ENCODE data around the gene PXMP4. TPM values are rescaled to one million over a fixed set of nuclear protein-coding genes. Genes with fewer than 3 reads are reported as not detected.

Gene PXMP4
- total and polyA plus RNA-seq, 9 of the 15 experiments (the other 6 are each of a cell fraction or from before 2014, with no cell fraction given) = 4.8 to 29.1 (median 6.8) TPM

- Histone ChIP-seq H4K20me1 (replicated peaks; ENCODE audit: control insufficient read depth, insufficient read depth, low read length) (no peaks in the 10 kb centered on the region), H3K9me1 (ENCODE audit: control insufficient read depth, insufficient read depth, low read length) (no peaks in the 10 kb centered on the region), H3K27me3 (ENCODE audit: control insufficient read depth in 2 of 2, insufficient read depth in 2 of 2, low read length in 2 of 2) (no peaks in the 10 kb centered on the region), H2AFZ (ENCODE audit: low read depth, low read length) (no peak overlapping the region), H3K4me2 (ENCODE audit: insufficient read depth, low read length) (no peak overlapping the region), H3K36me3 (ENCODE audit: control insufficient read depth, insufficient read depth, low read length) (no peaks in the 10 kb centered on the region), H3K9ac (ENCODE audit: insufficient read depth in 1 of 2, low read depth in 2 of 2, low read length in 2 of 2) (no peak overlapping the region; a peak in 1 of 4 replicates), H3K9me3 (replicated peaks; ENCODE audit: control insufficient read depth, insufficient read depth, low read depth, low read length) (peaks cover 2% of the 10 kb centered on the region; the same call in 1 of the 2 replicates), H3K79me2 (ENCODE audit: control insufficient read depth, insufficient read depth, low read length) (no peaks in the 10 kb centered on the region), H3K27ac (ENCODE audit: extremely low read depth, low read depth, low read length) (no peak overlapping the region), H3K4me1 (replicated peaks in 1 of 2; ENCODE audit: control insufficient read depth in 2 of 2, insufficient read depth in 2 of 2, low read length in 2 of 2) (peaks cover 0 to 6% of the 10 kb centered on the region in 2 experiments; a peak in 2 of 5 replicates), H3K4me3 (no peak overlapping the region)
- 72% methylated on average over 7 of the region's 7 CpGs for WGBS (ENCODE audit: insufficient coverage, low coverage, missing lambda C conversion rate)
- FAIRE-seq = no peak
- ChIA-PET CTCF (ENCODE audit: low intra/inter-chr PET ratio) (no interaction called here), POLR2A (interaction anchor here (0.6 kb wide), 1 partner anchor 133 kb away, joined by 3 read pairs; no protein-coding TSS in a partner anchor)
- ATAC-seq = no peak
- no peak for DNase-seq (ENCODE audit: extremely low read depth in 1 of 4, low spot score in 3 of 4)
- in situ Hi-C loops (cut with MboI) (no loop called here), intact Hi-C loops (cut with micrococcal nuclease) (no loop called here)
- BruUV-seq (replicated peaks) = no TSS peak
- no peak for TF ChIP-seq ZNF639 (CRISPR knock-in tag; conservative IDR thresholded peaks at IDR 0.05 in 1 of 2, IDR thresholded peaks at IDR 0.05 in 1 of 2)
- no peak for TF ChIP-seq HNRNPL (IDR thresholded peaks at IDR 0.05; ENCODE audit: low read depth, low read length)
- TF ChIP-seq PRMT5 (CRISPR knock-in tag; IDR thresholded peaks at IDR 0.05) = no peak
- no peak for TF ChIP-seq HDAC6 (IDR thresholded peaks at IDR 0.05; ENCODE audit: low read depth, low read length)
- TF ChIP-seq, protein P1, sequence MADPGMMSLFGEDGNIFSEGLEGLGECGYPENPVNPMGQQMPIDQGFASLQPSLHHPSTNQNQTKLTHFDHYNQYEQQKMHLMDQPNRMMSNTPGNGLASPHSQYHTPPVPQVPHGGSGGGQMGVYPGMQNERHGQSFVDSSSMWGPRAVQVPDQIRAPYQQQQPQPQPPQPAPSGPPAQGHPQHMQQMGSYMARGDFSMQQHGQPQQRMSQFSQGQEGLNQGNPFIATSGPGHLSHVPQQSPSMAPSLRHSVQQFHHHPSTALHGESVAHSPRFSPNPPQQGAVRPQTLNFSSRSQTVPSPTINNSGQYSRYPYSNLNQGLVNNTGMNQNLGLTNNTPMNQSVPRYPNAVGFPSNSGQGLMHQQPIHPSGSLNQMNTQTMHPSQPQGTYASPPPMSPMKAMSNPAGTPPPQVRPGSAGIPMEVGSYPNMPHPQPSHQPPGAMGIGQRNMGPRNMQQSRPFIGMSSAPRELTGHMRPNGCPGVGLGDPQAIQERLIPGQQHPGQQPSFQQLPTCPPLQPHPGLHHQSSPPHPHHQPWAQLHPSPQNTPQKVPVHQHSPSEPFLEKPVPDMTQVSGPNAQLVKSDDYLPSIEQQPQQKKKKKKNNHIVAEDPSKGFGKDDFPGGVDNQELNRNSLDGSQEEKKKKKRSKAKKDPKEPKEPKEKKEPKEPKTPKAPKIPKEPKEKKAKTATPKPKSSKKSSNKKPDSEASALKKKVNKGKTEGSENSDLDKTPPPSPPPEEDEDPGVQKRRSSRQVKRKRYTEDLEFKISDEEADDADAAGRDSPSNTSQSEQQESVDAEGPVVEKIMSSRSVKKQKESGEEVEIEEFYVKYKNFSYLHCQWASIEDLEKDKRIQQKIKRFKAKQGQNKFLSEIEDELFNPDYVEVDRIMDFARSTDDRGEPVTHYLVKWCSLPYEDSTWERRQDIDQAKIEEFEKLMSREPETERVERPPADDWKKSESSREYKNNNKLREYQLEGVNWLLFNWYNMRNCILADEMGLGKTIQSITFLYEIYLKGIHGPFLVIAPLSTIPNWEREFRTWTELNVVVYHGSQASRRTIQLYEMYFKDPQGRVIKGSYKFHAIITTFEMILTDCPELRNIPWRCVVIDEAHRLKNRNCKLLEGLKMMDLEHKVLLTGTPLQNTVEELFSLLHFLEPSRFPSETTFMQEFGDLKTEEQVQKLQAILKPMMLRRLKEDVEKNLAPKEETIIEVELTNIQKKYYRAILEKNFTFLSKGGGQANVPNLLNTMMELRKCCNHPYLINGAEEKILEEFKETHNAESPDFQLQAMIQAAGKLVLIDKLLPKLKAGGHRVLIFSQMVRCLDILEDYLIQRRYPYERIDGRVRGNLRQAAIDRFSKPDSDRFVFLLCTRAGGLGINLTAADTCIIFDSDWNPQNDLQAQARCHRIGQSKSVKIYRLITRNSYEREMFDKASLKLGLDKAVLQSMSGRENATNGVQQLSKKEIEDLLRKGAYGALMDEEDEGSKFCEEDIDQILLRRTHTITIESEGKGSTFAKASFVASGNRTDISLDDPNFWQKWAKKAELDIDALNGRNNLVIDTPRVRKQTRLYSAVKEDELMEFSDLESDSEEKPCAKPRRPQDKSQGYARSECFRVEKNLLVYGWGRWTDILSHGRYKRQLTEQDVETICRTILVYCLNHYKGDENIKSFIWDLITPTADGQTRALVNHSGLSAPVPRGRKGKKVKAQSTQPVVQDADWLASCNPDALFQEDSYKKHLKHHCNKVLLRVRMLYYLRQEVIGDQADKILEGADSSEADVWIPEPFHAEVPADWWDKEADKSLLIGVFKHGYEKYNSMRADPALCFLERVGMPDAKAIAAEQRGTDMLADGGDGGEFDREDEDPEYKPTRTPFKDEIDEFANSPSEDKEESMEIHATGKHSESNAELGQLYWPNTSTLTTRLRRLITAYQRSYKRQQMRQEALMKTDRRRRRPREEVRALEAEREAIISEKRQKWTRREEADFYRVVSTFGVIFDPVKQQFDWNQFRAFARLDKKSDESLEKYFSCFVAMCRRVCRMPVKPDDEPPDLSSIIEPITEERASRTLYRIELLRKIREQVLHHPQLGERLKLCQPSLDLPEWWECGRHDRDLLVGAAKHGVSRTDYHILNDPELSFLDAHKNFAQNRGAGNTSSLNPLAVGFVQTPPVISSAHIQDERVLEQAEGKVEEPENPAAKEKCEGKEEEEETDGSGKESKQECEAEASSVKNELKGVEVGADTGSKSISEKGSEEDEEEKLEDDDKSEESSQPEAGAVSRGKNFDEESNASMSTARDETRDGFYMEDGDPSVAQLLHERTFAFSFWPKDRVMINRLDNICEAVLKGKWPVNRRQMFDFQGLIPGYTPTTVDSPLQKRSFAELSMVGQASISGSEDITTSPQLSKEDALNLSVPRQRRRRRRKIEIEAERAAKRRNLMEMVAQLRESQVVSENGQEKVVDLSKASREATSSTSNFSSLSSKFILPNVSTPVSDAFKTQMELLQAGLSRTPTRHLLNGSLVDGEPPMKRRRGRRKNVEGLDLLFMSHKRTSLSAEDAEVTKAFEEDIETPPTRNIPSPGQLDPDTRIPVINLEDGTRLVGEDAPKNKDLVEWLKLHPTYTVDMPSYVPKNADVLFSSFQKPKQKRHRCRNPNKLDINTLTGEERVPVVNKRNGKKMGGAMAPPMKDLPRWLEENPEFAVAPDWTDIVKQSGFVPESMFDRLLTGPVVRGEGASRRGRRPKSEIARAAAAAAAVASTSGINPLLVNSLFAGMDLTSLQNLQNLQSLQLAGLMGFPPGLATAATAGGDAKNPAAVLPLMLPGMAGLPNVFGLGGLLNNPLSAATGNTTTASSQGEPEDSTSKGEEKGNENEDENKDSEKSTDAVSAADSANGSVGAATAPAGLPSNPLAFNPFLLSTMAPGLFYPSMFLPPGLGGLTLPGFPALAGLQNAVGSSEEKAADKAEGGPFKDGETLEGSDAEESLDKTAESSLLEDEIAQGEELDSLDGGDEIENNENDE (IDR thresholded peaks at IDR 0.05; ENCODE audit: low read depth, low read length) = no peak
- TF ChIP-seq ZFP30 (CRISPR knock-in tag; IDR thresholded peaks at IDR 0.05; ENCODE audit: borderline replicate concordance) = no peak
- TF ChIP-seq RBM39 (optimal IDR thresholded peaks at IDR 0.05; ENCODE audit: low read depth, low read length) = no peak
- TF ChIP-seq MAZ (CRISPR knock-in tag; conservative IDR thresholded peaks at IDR 0.05 in 1 of 2, IDR thresholded peaks at IDR 0.05 in 1 of 2) = no peak
- no peak for TF ChIP-seq ZNF445 (CRISPR knock-in tag; IDR thresholded peaks at IDR 0.05; ENCODE audit: low read depth)
Observed at GRCh38 chr20:33753143-33753542, 33.0 kb upstream of the PXMP4 start.
